Stimulated activated CD8-positive, alpha-beta memory T cell treated with anti-CD3 and anti-CD28 coated beads, Interleukin-15, amount 100 ng/mL, for 1 hour (primary cell): ENCODE data around the gene CCDC178.
"Not testable (repeated sequence)": the region's sequence is repeated elsewhere in the genome, so short reads cannot be mapped to it uniquely, and the experiment has no call there.

Experiments
- DNase-seq: peaks from one replicate; pipeline ENCODE4 v3.0.0-alpha.2; 2020; ENCODE audit warnings: low read depth

CCDC178 gene

DNA sequence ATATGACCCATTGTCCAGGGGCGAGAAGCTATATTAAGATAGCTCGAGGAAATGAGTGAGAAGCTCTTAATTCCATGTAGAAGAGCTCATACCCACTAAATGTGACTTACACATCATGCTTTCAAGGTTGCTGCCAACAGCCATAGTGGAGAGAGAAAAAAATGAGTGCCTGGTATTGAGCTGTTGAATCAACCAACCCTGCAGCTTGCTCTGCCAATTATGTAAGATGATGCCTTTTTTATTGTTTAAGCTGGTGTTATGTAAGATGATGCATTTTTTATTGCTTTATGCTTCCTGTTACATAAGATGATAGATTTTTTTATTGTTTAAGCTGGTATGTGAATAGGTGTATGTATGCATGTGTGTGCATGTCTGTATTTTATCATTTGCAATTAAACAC lies 228.2 kb downstream of the CCDC178 start:
- no peak for DNase-seq

DNA sequence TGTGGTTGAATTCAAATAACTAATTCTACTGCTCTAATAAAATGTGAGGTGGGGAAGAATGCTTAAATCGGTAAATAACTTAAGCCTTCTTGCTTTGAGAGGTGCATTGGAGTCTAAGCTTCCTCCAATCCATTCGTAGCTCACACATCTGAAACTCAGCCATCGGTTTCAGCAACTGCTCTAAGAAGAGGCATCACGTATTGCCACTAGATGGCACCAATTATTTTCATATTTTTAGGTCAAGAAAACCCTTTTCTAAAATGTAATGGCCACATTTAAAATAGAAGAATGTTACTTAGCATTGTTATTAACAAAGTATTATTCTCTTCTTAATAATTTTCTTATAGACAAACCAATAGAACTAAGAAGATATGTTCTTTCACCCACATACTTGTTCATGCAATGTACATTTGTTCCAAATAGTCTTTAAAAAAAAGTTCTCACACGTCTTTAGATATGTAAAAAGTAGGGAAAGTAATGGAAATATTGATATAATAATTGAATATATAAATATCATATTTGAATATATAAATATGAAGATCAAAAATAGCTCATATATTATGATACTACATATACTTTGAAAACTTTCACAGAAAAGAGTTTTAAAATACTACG lies 229.8 kb downstream of the CCDC178 start:
- DNase-seq: no peak

DNA sequence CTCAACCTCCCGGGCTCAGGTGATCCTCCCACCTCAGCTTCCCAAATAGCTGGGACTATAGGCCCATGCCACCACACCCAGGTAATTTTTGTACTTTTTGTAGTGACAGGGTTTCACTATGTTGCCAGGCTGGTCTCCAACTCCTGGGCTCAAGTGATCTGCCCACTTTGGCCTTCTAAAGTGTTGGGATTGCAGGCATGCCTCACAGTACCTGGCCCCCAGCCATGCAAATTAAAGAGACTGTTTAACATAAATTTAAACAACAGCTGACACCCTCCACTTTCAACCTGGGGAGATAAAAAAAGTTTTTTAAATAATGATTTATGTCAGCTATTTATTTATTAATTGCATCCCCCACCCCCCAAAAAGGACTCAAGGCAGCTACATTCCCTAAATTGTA lies 234.7 kb downstream of the CCDC178 start:
- no peak for DNase-seq

DNA sequence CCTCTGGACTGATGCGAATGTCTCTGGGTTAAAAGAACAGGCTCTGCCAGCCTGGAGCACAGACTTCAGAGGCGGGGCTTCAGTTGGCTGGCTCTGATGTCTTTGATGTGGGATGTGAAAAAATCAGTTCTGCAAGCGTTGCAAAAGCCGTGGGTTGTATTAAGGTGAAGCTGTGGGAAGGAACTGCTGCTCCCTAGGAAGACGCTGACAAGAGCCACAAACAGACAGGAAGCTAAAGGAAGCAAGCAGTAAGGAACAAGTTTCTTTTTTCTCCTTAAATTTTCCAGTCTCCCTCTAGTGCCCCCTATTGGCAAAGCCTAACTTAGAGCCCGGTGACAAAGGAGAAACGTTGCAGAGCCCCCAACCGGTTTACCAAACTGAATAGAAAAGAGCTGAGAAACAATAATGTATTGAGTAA lies 239.0 kb downstream of the CCDC178 start:
- DNase-seq: no peak

DNA sequence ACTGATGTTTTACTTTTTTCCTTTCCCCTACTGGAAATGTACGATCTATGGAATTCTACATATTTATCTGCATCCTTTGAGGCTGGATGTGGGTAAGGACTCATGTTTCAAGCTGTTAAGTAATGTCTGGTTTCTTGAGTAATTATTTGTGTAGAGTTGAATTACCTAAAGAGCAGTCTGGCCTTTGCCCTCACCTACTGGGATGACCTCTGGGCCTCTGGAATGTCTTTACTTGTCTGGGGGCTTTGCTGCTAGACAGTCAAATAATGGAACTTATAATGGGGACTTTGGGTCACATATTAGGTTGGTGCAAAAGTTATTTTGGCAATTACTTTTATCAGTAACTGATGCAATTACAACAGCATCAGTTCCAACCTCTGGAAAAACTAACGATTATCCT lies 244.7 kb downstream of the CCDC178 start:
- no peak for DNase-seq

DNA sequence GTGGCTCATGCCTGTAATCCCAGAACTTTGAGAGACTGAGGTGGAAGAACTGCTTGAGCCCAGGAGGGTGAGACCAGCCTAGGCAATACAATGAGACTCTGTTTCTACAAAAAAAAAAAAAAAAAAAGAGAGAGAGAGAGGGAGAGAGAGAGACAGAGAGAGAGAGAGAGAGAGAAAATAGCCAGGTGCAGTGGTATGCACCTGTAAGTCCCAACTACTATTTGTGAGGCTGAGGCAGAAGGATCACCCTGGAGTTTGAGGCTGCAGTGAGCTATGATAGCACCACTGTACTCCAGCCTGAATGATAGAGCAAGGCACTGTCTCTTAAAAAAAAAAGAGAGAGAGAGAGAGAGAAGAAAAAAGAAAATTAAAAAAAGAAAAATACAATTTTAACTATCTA lies 245.7 kb downstream of the CCDC178 start:
- DNase-seq: no peak

DNA sequence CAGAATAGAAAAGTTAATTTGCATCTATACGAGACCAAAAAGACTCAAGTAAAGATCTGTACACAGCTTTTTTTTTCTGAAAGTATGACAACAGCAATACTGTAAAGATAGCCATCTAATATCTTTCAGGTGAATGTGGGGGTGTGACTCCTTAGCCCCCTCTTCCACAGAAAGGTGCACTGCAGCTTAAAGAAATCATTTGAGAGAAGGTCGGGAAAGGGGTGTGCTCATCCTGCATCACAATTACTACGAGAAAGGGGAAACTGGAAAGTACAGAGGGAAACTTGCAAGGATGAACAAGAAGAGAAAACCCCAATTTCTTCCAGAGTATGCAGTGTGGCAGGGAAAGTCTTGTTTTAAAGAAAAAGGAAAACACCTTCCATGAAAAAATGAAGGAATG lies 255.6 kb downstream of the CCDC178 start:
- no peak for DNase-seq

DNA sequence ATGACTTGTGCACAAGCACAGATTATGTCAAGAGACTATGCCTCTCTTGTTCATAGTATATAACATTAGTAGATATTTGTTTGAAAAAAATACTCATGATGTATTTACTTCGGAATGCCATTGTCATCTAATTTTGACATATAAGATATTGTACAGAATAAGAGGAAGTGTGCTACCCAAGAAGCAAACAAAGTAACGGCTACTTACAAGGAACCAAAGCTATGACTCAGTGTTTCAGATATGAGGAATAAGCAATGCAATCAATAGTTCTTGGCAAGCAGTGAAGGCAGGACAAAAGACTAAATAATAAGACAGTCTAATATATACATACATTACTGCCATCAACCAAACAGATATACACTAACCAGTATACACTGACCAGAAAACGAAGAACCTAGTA lies 256.3 kb downstream of the CCDC178 start:
- DNase-seq: no peak

DNA sequence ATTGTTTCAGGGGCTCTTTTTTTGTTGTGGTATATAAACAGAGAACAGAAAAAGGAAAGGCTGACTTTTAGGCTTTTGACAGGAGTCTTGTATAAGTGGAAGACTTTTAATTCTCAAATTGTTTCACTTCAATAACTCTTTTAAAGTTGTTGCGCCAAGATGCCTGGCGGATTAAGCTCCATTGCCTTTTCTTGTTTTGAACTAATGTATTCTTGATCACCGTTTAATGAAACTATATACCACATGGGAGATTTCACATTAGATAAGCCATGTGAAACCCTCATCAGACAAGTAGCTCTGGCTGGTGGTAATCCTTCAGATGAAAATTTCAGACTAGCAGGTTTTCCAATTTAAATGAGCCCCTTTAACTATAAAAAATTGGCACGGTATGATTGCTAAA lies 257.4 kb downstream of the CCDC178 start:
- DNase-seq: no peak

DNA sequence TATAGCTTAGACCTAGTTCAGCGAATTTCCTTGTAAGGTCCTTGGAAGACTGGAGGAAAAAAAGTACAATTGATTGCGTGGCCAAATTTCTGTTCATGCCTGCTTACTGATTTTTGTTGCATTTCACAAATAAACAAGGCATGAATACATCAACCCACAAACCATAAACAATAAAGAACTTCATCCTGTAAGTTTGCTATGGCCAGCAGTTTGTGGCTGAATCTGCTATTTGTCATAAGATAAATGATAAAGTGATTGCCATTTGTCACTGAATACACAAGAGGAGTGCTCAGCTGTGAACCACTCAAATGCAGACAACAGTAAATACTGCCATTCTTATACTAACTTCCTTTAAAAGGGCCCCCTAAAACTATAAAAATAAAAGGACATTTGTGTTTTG lies 259.5 kb downstream of the CCDC178 start:
- DNase-seq: no peak

DNA sequence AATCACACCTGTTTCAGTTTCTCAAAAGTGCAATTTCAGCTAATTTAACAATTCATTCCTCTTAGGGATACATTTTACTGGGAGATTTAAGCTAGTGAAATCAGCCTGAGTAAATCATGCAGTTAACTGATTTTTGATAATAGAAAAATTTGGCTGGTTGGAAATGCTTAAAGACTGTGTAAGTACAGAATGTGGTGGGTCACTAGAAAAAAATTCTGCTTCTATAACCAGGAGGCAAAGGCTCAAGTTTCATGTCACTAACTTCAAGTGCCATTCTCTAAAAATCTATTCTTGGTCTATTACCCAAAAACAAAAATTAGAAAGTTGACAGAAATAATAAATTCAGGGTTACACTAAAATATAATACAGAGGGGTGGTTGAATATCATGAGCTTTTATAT lies 271.3 kb downstream of the CCDC178 start:
- no peak for DNase-seq

DNA sequence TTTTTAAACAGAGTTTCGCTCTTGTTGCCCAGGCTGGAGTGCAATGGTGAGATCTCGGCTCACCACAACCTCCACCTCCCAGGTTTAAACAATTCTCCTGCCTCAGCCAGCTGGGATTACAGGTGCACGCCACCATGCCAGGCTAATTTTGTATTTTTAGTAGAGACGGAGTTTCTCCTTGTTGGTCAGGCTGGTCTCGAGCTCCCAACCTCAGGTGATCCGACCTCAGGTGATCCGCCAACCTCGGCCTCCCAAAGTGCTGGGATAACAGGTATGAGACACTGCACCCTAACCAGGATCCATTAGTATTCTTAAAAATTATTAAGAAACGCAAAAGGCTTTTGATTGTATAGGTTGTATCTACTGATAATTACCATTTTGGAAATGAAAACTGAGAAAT lies 276.4 kb downstream of the CCDC178 start:
- not testable (repeated sequence) for DNase-seq

DNA sequence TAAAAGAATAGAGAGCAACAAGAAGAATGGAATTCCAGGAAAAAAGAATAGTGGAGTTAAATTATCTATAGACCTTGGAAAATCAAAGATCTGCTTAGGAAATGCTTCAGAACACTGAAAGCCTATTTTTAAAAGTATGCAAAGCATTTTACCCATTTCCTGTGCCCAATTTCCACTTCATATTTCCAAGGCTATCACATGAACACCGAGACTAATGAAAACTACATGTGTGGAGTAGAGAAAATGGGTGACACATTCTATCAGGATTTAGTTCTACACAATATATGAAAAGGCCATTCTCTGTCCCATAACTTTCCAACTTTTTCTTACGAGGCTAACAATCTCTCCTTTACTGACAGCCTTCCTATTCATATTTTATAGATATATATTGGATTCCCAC lies 279.4 kb downstream of the CCDC178 start:
- no peak for DNase-seq

DNA sequence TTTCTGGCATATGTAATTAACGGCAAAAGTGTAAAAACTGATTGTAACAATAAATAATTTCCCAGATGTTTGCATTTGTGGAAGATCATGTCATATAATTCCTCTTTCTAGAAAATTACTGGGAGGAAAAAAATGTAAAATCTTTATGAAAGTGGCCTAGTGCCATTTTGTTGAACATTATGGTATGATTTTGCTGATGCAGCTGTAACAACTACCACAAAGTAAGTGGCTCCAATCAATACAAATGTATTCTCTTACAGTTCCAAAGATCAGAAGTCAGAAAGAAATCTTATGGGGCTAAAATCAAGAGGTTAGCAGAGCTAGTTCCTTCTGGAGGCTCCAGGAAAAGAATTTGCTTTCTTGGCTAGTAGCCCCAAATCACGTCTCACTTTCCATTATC lies 281.4 kb downstream of the CCDC178 start:
- DNase-seq: no peak

DNA sequence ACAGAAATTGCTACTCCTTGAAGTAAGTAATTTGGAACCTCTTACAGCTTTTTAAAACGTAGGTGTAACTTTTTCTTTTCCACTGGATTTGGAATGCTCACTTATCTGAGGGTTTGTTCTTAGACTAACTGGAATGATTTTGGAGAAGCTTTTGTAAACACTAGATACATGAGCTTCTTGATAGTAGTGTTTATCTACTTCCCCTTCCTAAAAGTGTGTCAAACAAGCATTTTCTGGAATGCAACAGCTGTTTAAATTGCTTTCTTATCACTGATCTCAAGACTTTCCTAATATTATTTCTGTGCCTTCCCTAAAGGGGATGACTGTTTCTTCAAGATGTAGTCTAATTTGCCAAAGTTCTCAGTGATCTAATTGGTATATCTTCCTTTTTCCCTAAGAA lies 282.6 kb downstream of the CCDC178 start:
- no peak for DNase-seq

DNA sequence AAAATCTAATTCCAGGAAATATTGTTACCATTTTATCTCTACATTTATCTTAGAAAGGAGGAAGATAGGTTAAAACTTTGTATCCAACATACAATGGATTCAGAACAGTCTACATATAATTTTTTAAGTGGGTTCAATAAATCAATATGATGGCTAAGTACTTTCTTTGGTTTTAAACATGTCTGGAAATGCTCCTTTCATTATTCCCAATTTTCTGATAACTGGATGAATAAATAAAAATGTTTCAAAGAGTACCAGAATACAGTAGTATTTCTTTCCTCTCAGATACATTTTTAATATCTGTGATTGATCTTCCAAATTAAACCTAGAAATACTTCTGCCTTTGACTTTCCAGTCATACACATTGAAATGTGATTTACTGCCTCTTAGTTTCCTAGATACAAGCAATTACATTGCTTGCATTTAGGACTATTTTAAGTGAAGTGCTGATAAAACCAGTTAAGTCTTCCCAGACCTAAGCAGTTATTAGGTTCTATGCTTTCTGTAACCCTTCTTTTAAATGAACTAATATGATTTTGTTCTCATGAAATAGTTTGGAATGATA lies 283.5 kb downstream of the CCDC178 start:
- no peak for DNase-seq

DNA sequence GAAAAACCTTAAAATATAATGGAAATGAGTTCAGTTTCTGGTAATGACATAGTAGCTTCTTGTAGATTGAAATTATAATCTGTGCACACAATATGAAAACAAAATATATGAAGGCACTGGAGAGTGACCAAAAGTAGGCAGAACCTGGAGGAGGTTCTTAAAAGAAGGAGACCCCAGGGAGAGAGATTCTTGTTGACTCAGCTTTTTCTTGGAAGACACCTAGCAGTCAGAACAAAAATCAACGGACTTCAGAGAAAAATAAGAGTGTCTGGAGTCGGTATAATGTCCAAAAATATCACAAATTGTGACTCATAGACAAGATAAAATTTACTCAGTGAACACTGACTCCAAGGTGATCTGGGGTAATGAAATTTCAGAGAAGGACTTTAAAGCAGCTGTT lies 286.5 kb downstream of the CCDC178 start:
- DNase-seq: no peak

DNA sequence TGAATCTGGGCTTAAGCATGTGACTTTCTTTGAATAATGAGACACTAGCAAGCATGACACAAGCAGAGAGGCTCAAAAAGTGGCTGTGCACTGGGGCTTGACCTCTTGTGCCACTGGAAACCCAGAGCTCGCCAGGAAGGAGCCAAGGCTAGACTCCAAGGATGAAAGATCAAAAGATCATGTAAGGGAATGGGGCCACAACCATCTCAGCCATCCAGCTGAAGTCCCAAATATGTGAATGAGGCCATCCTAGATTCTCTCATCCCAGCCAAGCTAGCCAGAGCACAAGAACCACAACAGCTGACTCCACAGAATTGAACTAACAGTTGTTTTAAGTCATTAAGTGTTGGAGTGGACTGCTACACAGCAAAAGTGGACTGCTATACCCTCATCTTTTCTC lies 288.1 kb downstream of the CCDC178 start:
- DNase-seq: no peak

DNA sequence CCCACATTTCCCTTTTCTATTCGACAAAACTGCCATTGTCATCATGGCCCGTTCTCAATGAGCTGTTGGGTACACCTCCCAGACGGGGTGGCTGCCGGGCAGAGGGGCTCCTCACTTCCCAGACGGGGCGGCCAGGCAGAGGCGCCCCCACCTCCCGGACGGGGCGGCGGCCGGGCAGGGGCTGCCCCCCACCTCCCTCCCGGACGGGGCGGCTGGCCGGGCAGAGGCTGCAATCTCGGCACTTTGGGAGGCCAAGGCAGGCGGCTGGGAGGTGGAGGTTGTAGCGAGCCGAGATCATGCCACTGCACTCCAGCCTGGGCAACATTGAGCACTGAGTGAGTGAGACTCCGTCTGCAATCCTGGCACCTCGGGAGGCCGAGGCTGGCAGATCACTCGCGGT lies 292.7 kb downstream of the CCDC178 start:
- not testable (repeated sequence) for DNase-seq

DNA sequence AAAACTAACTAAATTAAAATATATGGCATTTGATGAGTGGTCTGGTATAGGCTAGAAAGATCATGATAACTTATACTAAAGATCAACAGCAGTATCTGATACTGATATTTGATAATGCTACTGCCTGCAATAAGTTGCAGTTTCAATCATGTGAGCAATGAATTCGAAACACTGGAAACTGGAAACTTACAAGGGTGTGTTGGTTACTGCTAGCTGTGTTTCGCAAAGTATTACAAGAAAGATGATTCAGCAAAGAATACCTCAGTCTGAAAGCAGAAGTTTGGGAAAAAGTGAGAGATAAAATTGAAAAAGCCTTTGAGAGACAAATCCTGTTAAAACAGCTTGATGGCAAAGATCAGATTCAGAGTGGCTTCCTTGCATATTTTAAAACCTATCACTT lies 294.5 kb downstream of the CCDC178 start:
- DNase-seq: no peak

DNA sequence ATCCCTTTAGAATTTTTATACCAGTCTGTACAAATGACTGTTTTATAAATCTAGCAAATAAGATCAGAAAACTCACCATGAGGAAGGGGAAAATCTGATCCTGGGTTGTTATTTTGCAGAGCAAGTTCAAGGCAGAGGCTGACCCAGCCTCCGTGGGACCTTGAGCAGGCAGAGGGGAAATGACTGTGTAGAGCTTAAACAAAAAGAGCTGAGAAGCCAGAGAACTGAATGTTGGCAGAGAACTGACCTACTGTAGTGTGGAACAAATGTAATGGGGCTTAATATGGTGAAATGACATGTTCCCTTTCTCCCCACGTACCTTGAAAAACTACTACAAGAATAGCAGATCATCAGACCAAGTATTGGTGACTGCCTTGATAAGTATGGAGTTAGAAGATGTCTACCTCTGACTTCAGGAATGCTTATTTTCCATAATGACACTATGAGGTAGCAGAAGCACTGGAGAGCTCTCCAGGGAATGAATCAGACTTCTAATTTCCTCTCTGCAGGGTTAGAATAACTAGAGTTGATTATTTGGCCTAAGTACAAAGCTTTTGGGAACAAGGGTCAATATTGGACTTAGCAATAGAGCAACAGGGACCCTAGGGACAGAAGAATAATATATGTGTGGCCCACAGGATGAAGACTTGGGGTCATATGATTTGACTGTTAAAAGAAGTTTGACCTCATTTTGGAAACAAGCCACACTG lies 304.4 kb downstream of the CCDC178 start:
- no peak for DNase-seq

DNA sequence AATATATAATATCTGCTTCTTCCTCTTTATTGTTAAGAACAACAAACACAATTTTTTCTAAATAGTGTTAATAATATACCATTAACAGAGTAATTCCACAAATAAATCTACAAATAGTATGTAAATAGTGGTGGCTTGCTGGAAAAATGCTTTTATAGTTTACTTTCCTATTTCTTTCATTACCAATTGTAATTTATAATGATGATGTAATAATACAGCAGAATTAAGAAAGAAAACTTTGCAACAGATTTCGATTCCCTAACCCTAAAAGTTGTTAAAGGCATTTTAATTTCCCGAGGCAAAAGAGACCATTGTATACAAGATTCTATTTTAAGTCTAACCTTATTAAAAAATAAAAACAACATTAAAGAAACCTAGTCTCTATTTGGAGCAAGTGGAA lies 307.9 kb downstream of the CCDC178 start:
- DNase-seq: no peak

DNA sequence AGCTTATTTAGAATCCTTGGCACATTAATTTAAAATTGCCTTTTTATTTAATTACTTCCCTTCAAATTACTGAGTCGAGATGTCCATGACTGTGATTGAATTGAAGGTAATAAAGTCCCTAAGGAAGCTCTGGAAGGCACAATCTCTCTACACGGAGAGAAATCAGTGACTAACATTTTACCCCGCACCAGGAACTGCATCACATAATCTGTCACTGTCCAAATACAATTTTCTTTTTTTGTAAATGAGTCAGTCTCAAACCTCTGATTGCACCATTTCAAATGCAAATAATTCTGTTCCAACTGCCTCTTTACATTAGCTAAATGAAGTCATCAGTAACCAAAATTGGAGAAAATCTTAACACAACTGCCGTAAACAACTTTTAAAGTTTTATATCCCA lies 311.9 kb downstream of the CCDC178 start:
- no peak for DNase-seq
